Neuron (in vitro differentiated cells): Measurements from ENCODE around the gene CALHM3.

Source experiments
- H2AFZ ChIP-seq: one replicate; pipeline ENCODE4 v1.6.1; 2013; ENCODE audit warnings: low read depth, mild to moderate bottlenecking, inconsistent platforms, low read length, moderate library complexity
- H3K27me3 ChIP-seq: one replicate; pipeline ENCODE4 v1.6.1; 2013; ENCODE audit warnings: low read length; ENCODE audit not compliant: insufficient read depth
- H3K36me3 ChIP-seq: one replicate; pipeline ENCODE4 v1.6.1; 2013; ENCODE audit warnings: low read length; ENCODE audit not compliant: insufficient read depth
- H3K4me1 ChIP-seq: one replicate; pipeline ENCODE4 v1.6.1; 2013; ENCODE audit warnings: low read length; ENCODE audit not compliant: insufficient read depth
- H3K4me3 ChIP-seq: 2 replicates; pipeline ENCODE4 v1.5.1; 2013; ENCODE audit warnings: mild to moderate bottlenecking, low read length, moderate library complexity
- H3K9me3 ChIP-seq: one replicate; pipeline ENCODE4 v1.6.1; 2013; ENCODE audit warnings: low read length

CALHM3 gene

DNA sequence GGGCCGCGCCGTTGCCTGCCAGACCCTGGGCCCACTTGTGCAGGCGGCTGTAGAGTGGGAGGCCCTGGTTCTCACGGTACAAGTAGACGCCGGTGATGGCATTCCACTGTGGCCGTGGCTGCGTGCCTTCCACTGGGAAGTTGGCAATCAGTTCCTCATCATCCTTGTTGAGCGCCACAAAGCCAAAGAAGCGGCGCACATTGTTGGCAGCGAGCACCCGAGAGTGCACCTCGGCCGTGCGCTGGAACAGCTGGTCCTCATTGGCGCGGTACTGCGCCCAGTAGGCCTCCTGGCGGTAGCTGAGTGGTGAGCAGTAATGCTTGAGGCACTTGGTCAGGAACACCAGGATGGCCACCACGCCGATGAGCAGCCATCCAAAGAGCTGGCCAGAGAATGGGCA is 31.9 kb downstream of the CALHM3 start:
- Histone ChIP-seq H3K27me3 (no peaks in the 10 kb centered on the region), H2AFZ (no peak overlapping the region), H3K4me3 (no peak overlapping the region), H3K9me3 (no peaks in the 10 kb centered on the region), H3K4me1 (no peaks in the 10 kb centered on the region), H3K36me3 (peaks cover 51% of the 10 kb centered on the region)

DNA sequence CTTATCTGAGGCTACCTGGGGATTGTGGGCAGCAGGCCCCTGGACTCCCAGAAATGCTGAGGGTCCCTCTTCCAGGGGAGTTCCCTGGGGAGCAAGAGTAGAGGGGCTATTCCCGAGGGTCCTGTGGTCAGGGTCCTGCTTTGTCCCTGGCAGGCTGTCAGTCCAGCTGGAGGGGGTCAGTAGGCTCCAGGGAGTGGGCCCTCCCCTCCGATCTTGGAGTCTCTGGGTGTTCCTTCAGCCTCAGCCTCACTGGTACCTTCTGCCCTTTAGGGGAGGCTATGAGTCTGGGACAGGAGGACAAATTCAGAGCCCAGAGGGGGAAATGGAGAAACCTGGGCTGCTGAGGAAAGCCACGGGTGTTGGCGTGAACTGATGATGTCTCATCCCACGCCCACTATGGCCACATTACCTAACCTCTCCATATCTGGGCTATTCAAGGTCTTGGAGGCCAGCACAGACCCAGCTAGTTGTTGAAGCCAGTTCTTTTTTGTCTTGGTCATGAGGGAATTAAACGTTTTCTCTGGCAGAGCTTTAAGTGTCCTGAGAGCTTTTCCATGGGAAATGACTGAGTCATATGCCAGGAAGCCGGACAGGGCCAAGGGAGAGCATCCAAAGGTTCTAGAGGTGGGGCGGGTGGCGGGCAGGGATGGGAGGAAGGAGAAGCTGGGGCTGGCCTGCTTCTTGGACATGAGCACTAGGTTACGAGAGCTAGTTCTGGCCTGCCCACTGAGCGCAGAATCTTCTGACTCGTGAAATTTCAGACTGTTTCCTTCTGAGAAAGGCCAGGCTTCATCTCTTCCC is 33.1 kb downstream of the CALHM3 start:
- Histone ChIP-seq H2AFZ (no peak overlapping the region), H3K36me3 (peaks cover 63% of the 10 kb centered on the region), H3K9me3 (no peaks in the 10 kb centered on the region), H3K4me1 (no peaks in the 10 kb centered on the region), H3K4me3 (no peak overlapping the region), H3K27me3 (no peaks in the 10 kb centered on the region)

DNA sequence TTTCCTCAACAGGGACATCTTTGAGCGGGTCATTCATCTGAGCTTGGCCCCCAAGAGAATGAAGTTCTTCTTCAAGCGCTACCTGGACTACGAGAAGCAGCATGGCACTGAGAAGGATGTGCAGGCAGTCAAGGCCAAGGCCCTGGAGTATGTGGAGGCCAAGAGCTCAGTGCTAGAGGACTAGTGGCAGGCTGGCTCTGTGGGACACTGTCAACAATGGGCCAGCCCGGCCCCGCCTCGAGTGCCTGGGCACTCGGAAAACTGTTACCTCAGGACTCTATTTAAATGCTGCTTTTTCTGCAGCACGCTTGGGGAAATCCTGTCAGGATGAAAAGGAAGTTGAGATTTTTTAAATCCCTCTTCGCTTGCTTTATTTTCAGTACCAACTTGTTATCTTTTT is 33.7 kb downstream of the CALHM3 start:
- peaks cover 69% of the 10 kb centered on the region for H3K36me3 ChIP-seq
- no peaks in the 10 kb centered on the region for H3K4me1 ChIP-seq
- no peaks in the 10 kb centered on the region for H3K9me3 ChIP-seq
- H3K4me3 ChIP-seq, result no peak overlapping the region
- no peak overlapping the region for H2AFZ ChIP-seq
- no peaks in the 10 kb centered on the region for H3K27me3 ChIP-seq

DNA sequence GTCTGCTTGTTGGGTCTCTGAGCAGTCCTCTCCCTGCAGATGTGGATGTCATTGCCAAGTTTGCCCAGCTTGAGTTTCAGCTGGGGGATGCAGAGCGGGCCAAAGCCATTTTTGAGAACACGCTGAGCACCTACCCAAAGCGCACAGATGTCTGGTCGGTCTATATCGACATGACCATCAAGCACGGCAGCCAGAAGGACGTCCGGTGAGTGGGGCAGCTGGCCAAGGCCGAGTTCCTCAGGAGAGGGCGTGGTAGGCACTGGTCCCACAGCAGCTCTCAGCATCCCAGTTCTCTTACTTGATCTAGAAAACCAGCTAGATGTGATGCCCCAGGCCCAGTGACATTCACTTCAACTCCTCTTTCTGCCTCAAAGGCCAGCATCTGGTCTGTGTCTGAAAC is 34.6 kb downstream of the CALHM3 start:
- Histone ChIP-seq H2AFZ (no peak overlapping the region), H3K36me3 (peaks cover 78% of the 10 kb centered on the region), H3K4me1 (no peaks in the 10 kb centered on the region), H3K4me3 (no peak overlapping the region), H3K9me3 (no peaks in the 10 kb centered on the region), H3K27me3 (no peaks in the 10 kb centered on the region)

DNA sequence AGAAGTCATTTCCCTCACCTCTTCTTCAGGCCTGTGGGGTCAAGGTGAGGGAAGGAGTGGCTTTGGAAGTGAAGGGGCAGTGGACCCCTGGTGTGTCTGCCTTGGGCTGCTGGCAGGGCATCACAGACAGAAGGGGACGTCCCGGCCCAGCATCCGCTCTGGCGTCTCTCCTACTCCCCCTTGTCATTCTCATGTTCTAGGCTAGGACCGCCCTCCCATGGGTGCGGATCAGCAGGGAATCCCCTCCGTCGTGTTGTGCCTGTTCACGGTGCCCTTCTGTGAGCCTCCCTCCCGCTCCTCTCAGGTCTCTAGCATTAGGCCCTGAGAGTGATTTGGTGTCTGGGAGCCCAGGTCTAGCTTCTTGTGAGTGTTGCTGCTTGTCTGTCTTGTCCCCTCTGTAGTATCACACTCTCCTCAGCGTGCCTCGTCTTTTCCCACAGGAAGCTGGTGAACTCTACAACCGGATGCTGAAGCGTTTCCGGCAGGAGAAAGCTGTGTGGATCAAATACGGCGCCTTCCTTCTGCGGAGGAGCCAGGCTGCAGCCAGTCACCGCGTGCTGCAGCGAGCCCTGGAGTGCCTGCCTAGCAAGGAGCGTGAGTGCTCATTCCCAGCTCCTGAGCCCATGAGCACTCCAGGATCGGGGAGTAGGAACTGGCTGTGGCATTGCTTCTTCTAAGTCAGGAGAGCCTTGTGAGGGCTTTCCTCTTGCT is 35.4 kb downstream of the CALHM3 start:
- Histone ChIP-seq H3K4me1 (no peaks in the 10 kb centered on the region), H2AFZ (no peak overlapping the region), H3K36me3 (peaks cover 87% of the 10 kb centered on the region), H3K9me3 (no peaks in the 10 kb centered on the region), H3K27me3 (no peaks in the 10 kb centered on the region), H3K4me3 (no peak overlapping the region)

DNA sequence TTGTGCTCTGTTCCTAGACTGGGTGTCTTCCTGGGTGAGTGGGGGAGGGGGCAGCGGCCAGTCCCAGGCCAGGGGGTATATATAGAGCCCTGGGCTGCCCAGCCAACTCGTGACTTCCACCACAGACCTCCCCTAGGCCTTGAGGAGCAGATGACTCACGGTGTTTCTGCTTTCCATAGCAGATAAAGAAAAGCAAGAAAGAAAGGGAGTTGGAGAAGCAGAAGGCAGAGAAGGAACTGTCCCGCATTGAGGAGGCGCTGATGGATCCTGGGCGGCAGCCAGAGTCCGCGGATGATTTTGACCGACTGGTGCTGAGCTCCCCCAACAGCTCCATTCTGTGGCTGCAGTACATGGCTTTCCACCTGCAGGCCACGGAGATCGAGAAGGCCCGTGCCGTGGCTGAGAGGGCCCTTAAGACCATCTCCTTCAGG is 37.0 kb downstream of the CALHM3 start:
- Histone ChIP-seq H3K4me3 (no peak overlapping the region), H3K9me3 (no peaks in the 10 kb centered on the region), H3K36me3 (peaks cover 92% of the 10 kb centered on the region), H2AFZ (no peak overlapping the region), H3K27me3 (no peaks in the 10 kb centered on the region), H3K4me1 (no peaks in the 10 kb centered on the region)

DNA sequence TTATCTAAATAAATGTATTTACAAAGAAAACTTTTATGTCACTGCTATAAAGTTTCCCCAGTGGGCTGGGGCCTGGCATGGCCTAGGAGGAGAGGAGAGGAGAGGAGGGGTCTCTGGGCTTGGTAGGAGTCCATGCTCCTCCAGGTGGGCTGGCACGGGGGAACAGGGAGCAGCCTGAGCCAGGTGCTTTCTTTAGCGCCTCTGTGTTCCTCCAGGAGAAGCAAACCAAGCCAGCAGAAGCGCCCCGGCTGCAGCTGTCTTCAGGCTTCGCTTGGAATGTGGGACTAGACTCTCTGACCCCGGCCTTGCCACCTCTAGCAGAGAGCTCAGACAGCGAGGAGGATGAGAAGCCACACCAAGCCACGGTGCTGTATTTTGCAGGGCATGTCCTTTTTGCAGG is 37.4 kb downstream of the CALHM3 start:
- peaks cover 96% of the 10 kb centered on the region for H3K36me3 ChIP-seq
- H2AFZ ChIP-seq, result no peak overlapping the region
- no peaks in the 10 kb centered on the region for H3K9me3 ChIP-seq
- H3K27me3 ChIP-seq, result no peaks in the 10 kb centered on the region
- H3K4me1 ChIP-seq, result no peaks in the 10 kb centered on the region
- H3K4me3 ChIP-seq, result no peak overlapping the region

DNA sequence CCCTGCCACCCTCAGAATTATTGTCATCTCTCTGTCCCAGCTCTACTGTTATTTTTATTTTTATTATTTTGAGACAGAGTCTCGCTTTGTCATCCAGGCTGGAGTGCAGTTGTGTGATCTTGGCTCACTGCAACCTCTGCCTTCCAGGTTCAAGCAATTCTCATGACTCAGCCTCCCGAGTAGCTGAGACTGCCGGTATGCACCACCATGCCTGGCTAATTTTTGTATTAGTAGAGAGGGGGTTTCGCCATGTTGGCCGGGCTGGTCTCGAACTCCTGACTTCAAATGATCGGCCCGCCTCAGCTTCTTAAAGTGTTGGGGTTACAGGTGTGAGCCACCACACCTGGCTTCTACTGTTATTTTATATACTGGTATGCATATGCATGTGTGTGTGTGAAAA is 37.8 kb downstream of the CALHM3 start:
- Histone ChIP-seq H3K4me1 (no peaks in the 10 kb centered on the region), H3K9me3 (no peaks in the 10 kb centered on the region), H3K36me3 (peaks cover 96% of the 10 kb centered on the region), H2AFZ (no peak overlapping the region), H3K4me3 (no peak overlapping the region), H3K27me3 (no peaks in the 10 kb centered on the region)

DNA sequence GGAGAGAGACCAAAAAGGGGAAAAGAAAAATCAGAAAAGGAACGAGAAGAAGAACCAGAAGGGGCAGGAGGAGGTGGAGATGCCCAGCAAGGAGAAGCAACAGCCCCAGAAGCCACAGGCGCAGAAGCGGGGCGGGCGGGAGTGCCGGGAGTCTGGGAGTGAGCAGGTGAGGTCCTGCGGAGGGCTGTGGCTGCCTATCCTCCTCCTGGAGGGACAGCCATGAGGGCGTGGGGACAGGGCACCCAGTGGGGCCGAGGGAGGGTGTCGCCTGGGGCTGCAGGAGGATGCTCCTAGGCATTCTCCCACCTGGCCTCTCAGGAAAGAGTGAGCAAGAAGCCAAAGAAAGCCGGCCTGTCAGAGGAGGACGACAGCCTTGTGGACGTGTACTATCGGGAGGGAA is 38.6 kb downstream of the CALHM3 start:
- Histone ChIP-seq H3K4me3 (no peak overlapping the region), H3K27me3 (no peaks in the 10 kb centered on the region), H2AFZ (no peak overlapping the region), H3K9me3 (no peaks in the 10 kb centered on the region), H3K36me3 (peaks cover 95% of the 10 kb centered on the region), H3K4me1 (no peaks in the 10 kb centered on the region)

DNA sequence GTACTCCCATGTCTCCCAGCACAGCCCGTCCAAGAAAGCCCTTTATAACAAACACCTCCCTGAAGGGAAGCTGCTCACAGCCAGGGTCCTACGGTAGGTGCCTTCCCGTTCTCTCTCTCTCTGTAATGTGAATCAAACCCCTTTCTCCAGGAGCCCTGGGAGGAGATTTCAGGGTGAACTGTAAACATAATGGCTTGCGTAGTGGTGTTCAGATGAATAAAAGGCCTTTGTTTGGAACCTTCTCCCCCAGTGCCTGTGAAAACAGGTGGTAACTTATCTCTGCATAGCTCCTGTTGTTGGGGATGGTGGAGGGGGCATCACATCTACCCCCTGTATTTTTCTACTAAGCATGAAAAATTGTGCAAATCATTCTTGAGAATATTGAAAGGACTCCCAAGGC is 39.3 kb downstream of the CALHM3 start:
- Histone ChIP-seq H3K36me3 (peaks cover 92% of the 10 kb centered on the region), H3K4me1 (no peaks in the 10 kb centered on the region), H2AFZ (no peak overlapping the region), H3K4me3 (no peak overlapping the region), H3K27me3 (no peaks in the 10 kb centered on the region), H3K9me3 (no peaks in the 10 kb centered on the region)

DNA sequence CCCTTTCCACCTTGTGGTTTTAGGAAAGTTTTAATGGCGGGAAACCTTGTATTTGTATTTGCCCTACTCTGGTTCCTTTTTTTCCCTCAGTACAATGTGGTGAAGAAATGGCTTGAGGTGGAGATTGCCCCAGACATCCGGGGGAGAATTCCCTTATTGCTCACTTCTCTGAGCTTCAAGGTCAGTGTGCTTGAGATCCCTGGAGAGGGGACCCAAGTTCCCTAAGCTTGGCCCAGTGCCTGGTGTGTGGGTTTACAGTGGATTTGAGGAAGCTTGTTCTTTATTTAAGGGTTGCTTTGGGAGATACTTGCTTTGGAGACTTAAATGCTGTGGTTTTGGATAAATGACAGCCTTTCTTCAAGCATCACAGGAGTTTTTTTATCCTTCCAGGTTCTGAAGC is 45.2 kb downstream of the CALHM3 start:
- Histone ChIP-seq H3K27me3 (no peaks in the 10 kb centered on the region), H3K4me1 (no peaks in the 10 kb centered on the region), H2AFZ (no peak overlapping the region), H3K36me3 (peaks cover 86% of the 10 kb centered on the region), H3K9me3 (no peaks in the 10 kb centered on the region), H3K4me3 (no peak overlapping the region)

DNA sequence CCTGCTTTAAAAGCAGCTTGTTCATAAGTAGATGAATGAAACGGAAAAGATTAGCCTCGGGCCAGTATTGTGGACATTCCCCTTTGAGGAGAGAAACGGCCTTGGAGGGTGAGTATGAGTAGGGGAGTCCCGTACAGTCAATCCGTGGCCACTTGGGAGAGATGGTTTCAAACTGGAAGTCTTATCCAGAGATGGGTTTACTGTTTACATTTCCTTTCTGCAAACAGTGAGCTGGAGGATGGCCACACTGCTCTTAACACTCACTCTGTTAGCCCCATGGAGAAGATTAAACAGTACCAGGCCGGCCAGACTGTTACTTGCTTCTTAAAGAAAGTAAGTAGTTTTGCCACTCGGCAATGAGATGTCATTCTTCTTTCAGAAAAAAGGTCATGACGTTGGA is 47.1 kb downstream of the CALHM3 start:
- Histone ChIP-seq H3K36me3 (peaks cover 84% of the 10 kb centered on the region), H3K27me3 (no peaks in the 10 kb centered on the region), H2AFZ (no peak overlapping the region), H3K4me1 (no peaks in the 10 kb centered on the region), H3K9me3 (no peaks in the 10 kb centered on the region), H3K4me3 (no peak overlapping the region)

DNA sequence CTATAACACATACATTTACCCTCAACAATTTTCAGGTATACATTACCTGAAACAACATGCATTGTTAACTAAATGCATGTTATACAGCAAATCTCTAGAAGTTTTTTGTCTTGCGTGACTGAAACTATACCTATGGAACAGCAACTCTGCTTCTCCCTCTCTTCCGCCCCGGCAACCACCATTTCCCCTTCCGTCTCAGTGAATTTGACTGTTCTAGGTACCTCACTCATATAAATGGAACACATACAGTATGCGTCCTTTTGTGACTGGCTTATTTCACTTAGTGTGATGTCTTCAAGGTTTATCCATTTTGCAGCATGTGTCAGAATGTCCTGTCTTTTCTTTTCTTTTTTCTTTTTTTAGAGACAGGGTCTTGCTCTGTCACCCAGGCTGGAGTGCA is 49.4 kb downstream of the CALHM3 start:
- Histone ChIP-seq H3K9me3 (no peaks in the 10 kb centered on the region), H3K4me1 (no peaks in the 10 kb centered on the region), H3K36me3 (peaks cover 82% of the 10 kb centered on the region), H2AFZ (no peak overlapping the region), H3K27me3 (no peaks in the 10 kb centered on the region), H3K4me3 (no peak overlapping the region)
